Parathyroid adenoma (tissue), 2 donors: ENCODE results near the gene ARHGAP22.

Experiments
- H2AFZ ChIP-seq: fragments of 300-600 bp; sonication (generic); one replicate; pipeline ENCODE4 v1.7.0; 2017; ENCODE audit warnings: antibody characterized with exemption, mild to moderate bottlenecking
- H3K27ac ChIP-seq: fragments of 300-600 bp; sonication (generic); one replicate; pipeline ENCODE4 v1.7.0; 2017
- H3K27me3 ChIP-seq: fragments of 300-600 bp; sonication (generic); one replicate; pipeline ENCODE4 v1.7.0; 2017; ENCODE audit warnings: low read length; ENCODE audit not compliant: control insufficient read depth, insufficient read depth
- H3K36me3 ChIP-seq: fragments of 300-600 bp; sonication (generic); one replicate; pipeline ENCODE4 v1.7.0; 2017; ENCODE audit warnings: low read length; ENCODE audit not compliant: control insufficient read depth, insufficient read depth
- H3K4me1 ChIP-seq: fragments of 300-600 bp; sonication (generic); one replicate; pipeline ENCODE4 v1.7.0; 2017; ENCODE audit warnings: control low read depth
- H3K4me2 ChIP-seq: fragments of 300-600 bp; sonication (generic); one replicate; pipeline ENCODE4 v1.7.0; 2017; ENCODE audit warnings: low read length
- H3K4me3 ChIP-seq: fragments of 300-600 bp; sonication (generic); one replicate; pipeline ENCODE4 v1.7.0; 2017; ENCODE audit warnings: low read depth, low read length
- H3K79me2 ChIP-seq: fragments of 300-600 bp; sonication (generic); one replicate; pipeline ENCODE4 v1.7.0; 2017; ENCODE audit warnings: control low read depth
- H3K9ac ChIP-seq: fragments of 300-600 bp; sonication (generic); one replicate; pipeline ENCODE4 v1.7.0; 2017; ENCODE audit warnings: mild to moderate bottlenecking
- H3K9me3 ChIP-seq: fragments of 300-600 bp; sonication (generic); one replicate; pipeline ENCODE4 v1.7.0; 2017; ENCODE audit warnings: low read length; ENCODE audit not compliant: control insufficient read depth
- CTCF ChIP-seq: fragments of 300-600 bp; sonication (generic); IDR thresholded peaks from one replicate; pipeline ENCODE4 v1.7.0; 2017; ENCODE audit warnings: antibody characterized with exemption, mild to moderate bottlenecking
- donor health status: primary hyperparathyroidism.

The ARHGAP22 gene

GRCh38 chr10:48462482-48463020 is 142.3 kb downstream of the ARHGAP22 start:
- Histone ChIP-seq H3K36me3 (no peaks in the 10 kb centered on the region), H3K27me3 (no peaks in the 10 kb centered on the region), H2AFZ (peak overlapping the region; percentile 34), H3K4me2 (no peak overlapping the region), H3K79me2 (no peaks in the 10 kb centered on the region), H3K9me3 (no peaks in the 10 kb centered on the region), H3K4me1 (peaks cover 62% of the 10 kb centered on the region), H3K27ac (peak overlapping the region; percentile 83), H3K9ac (no peak overlapping the region), H3K4me3 (no peak overlapping the region)
- no peak for TF ChIP-seq CTCF

DNA sequence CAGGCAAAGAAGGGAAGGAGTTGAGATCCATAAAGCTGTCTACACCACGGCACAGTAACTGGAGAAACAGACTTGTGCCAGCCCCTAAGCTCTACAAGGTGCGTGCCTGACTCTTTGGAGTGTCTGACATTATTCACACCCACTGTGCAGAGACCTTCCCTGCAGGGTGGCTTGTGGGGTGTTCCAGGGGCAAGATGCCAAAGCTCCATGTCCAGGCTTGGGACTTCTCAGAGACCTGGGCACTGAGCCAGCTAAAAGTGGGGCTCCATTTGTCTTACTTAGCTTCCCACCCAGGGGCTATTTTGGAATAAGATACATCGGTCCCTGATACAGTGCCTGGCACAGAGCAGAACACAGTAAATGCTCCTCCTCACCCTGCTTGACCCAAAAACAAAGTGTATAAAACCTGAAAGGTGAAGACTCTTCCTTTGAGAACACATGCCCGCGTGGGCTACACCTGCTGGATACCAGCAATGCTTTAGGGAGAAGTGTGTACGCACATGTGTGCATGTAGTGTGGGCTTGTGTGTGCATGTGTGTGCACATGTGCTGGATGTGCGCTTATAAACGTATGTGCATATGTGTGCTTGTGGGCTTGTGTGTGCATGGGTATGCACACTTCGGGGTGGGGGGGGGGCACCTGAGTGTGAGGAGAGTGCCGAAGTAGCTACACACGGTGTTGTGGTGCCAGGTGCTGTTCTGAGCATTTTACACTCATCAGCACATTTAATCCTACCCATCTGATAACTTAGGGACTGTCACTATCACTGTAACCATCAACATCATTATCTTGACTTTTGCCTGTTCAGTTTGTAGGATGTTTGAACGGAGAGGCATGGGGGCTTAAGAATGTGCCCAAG is 143.0 kb downstream of the ARHGAP22 start:
- Histone ChIP-seq H3K27me3 (no peaks in the 10 kb centered on the region), H3K79me2 (no peaks in the 10 kb centered on the region), H3K9ac (no peak overlapping the region), H2AFZ (no peak overlapping the region), H3K36me3 (no peaks in the 10 kb centered on the region), H3K4me1 (peaks cover 61% of the 10 kb centered on the region), H3K4me2 (no peak overlapping the region), H3K27ac (peak overlapping the region; percentile 83), H3K4me3 (no peak overlapping the region), H3K9me3 (no peaks in the 10 kb centered on the region)
- no peak for TF ChIP-seq CTCF

DNA sequence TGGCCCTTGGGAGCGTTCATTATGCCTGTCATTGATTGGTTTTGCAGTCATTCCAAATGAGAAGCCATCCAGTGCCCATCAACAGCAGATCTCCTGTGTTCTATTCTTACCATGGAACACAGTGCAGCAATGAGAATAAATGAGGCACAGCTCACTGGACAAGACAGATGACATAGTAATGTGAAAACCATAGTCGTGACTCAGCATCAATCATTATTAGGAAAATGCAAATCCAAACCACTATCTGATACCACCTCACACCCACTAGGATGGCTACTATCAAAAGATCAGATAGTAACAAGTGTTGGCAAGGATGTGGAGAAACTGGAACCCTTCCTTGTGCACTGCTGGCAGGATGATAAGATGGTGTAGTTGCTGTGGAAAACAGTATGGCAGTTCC is 144.7 kb downstream of the ARHGAP22 start:
- TF ChIP-seq CTCF = no peak
- H3K9ac ChIP-seq = no peak overlapping the region
- H3K27ac ChIP-seq = no peak overlapping the region
- no peak overlapping the region for H3K4me2 ChIP-seq
- no peak overlapping the region for H3K4me3 ChIP-seq
- H3K27me3 ChIP-seq = no peaks in the 10 kb centered on the region
- H2AFZ ChIP-seq = no peak overlapping the region
- no peaks in the 10 kb centered on the region for H3K36me3 ChIP-seq
- H3K9me3 ChIP-seq = no peaks in the 10 kb centered on the region
- no peaks in the 10 kb centered on the region for H3K79me2 ChIP-seq
- H3K4me1 ChIP-seq = peaks cover 64% of the 10 kb centered on the region

GRCh38 chr10:48459270-48460150 is 145.4 kb downstream of the ARHGAP22 start:
- Histone ChIP-seq H3K27ac (no peak overlapping the region), H3K4me2 (no peak overlapping the region), H3K4me1 (peaks cover 62% of the 10 kb centered on the region), H3K79me2 (no peaks in the 10 kb centered on the region), H2AFZ (no peak overlapping the region), H3K9ac (no peak overlapping the region), H3K27me3 (no peaks in the 10 kb centered on the region), H3K4me3 (no peak overlapping the region), H3K9me3 (no peaks in the 10 kb centered on the region), H3K36me3 (no peaks in the 10 kb centered on the region)
- no peak for TF ChIP-seq CTCF
